OCI-LY7 (cell line): ENCODE measurements around the gene ARMC7.

Source experiments
- CTCF ChIP-seq: fragments of 200-600 bp; sonication (generic); conservative IDR thresholded peaks from 2 replicates; pipeline ENCODE4 v1.5.1; 2014; ENCODE audit warnings: mild to moderate bottlenecking, antibody characterized with exemption, low read length, moderate library complexity, mixed read lengths
- EZH2phosphoT487 ChIP-seq: fragments of 200-600 bp; sonication (generic); IDR thresholded peaks from 2 replicates; pipeline ENCODE4 v1.6.1; 2018; ENCODE audit warnings: low read depth, borderline replicate concordance, mild to moderate bottlenecking, mixed run types, antibody characterized with exemption, low read length, moderate library complexity, mixed read lengths

GRCh38 chr17:75090871-75091854 lies 18.6 kb upstream of the ARMC7 start:
- TF ChIP-seq CTCF (no peak), EZH2phosphoT487 (no peak)
